Dedifferentiated amniotic fluid mesenchymal stem cell (primary cell): ENCODE results near the gene ECSCR.
"Not testable (repeated sequence)": the region's sequence is repeated elsewhere in the genome, so short reads cannot be mapped to it uniquely, and the experiment has no call there.

Experiments used
- DNase-seq: peaks from one replicate; pipeline ENCODE4 v3.0.0-alpha.2; 2016; ENCODE audit errors: extremely low spot score

ECSCR gene

GRCh38 chr5:139446956-139447779, 15.4 kb downstream of the ECSCR start:
- no peak for DNase-seq

GRCh38 chr5:139445325-139446170, 17.0 kb downstream of the ECSCR start:
- DNase-seq = peak; percentile 61

GRCh38 chr5:139443831-139444453, 18.6 kb downstream of the ECSCR start:
- DNase-seq = no peak

GRCh38 chr5:139440416-139440815, 22.1 kb downstream of the ECSCR start:
- DNase-seq = not testable (repeated sequence)

- peak; percentile 91 for DNase-seq
These were observed 23.3 kb downstream of the ECSCR start, which contains the start of gene DNAJC18 for GRCh38 chr5:139439013-139439903. Gene DNAJC18 (minus strand): TSS chr5:139439525. CDS start chr5:139439445, 80 bp downstream.

GRCh38 chr5:139438707-139439012, 23.9 kb downstream of the ECSCR start:
- no peak for DNase-seq

- no peak for DNase-seq
These were observed 26.9 kb downstream of the ECSCR start for GRCh38 chr5:139435676-139436075.

- DNase-seq = no peak
These were observed 30.8 kb downstream of the ECSCR start for GRCh38 chr5:139431706-139432105.

- no peak for DNase-seq
These were observed 32.5 kb downstream of the ECSCR start for GRCh38 chr5:139430015-139430414.

- peak; percentile 26 for DNase-seq
These were observed 36.2 kb downstream of the ECSCR start for GRCh38 chr5:139426203-139426885.

- DNase-seq = no peak
These were observed 37.0 kb downstream of the ECSCR start for GRCh38 chr5:139425497-139425896.

- DNase-seq = peak; percentile 63
These were observed 40.1 kb downstream of the ECSCR start for GRCh38 chr5:139422307-139422893.

GRCh38 chr5:139419226-139420192, 43.0 kb downstream of the ECSCR start:
- no peak for DNase-seq

- no peak for DNase-seq
These were observed 43.8 kb downstream of the ECSCR start for GRCh38 chr5:139418793-139419192.

GRCh38 chr5:139417214-139417613, 45.3 kb downstream of the ECSCR start:
- no peak for DNase-seq

GRCh38 chr5:139416651-139417050, 45.9 kb downstream of the ECSCR start:
- no peak for DNase-seq

GRCh38 chr5:139415869-139416268, 46.7 kb downstream of the ECSCR start:
- no peak for DNase-seq

- no peak for DNase-seq
These were observed 47.2 kb downstream of the ECSCR start for GRCh38 chr5:139415221-139415861.
